HG02678 (cell line): Measurements from ENCODE around the gene LRMDA.

Source experiments
- ATAC-seq: cut with Tn5 transposase; IDR thresholded peaks from one replicate; pipeline ENCODE4 v1.9.1; 2021; ENCODE audit warnings: mild to moderate bottlenecking, moderate library complexity; ENCODE audit not compliant: unreplicated experiment

The LRMDA gene

GRCh38 chr10:75531571-75532031, 100.2 kb downstream of the LRMDA start:
- no peak for ATAC-seq

- no peak for ATAC-seq
Measured at GRCh38 chr10:75532253-75532924, 101.0 kb downstream of the LRMDA start.

- ATAC-seq, result no peak
Measured at GRCh38 chr10:75538144-75538543, 106.7 kb downstream of the LRMDA start.

GRCh38 chr10:75538765-75539164, 107.3 kb downstream of the LRMDA start:
- no peak for ATAC-seq

- ATAC-seq, result peak; percentile 69
Measured at GRCh38 chr10:75540357-75540966, 109.0 kb downstream of the LRMDA start.

GRCh38 chr10:75540981-75541380, 109.6 kb downstream of the LRMDA start:
- no peak for ATAC-seq

- ATAC-seq, result no peak
Measured at GRCh38 chr10:75541411-75541810, 110.0 kb downstream of the LRMDA start.

GRCh38 chr10:75542084-75542483, 110.7 kb downstream of the LRMDA start:
- ATAC-seq, result no peak

- ATAC-seq, result no peak
Measured at GRCh38 chr10:75542906-75543305, 111.5 kb downstream of the LRMDA start.

GRCh38 chr10:75544386-75544785, 113.0 kb downstream of the LRMDA start:
- no peak for ATAC-seq

- ATAC-seq, result no peak
Measured at GRCh38 chr10:75544993-75545706, 113.7 kb downstream of the LRMDA start.

GRCh38 chr10:75546004-75546403, 114.6 kb downstream of the LRMDA start:
- ATAC-seq, result no peak

GRCh38 chr10:75547391-75548298, 116.2 kb downstream of the LRMDA start:
- no peak for ATAC-seq

GRCh38 chr10:75548356-75548755, 116.9 kb downstream of the LRMDA start:
- ATAC-seq, result no peak

GRCh38 chr10:75550191-75550590, 118.8 kb downstream of the LRMDA start:
- ATAC-seq, result no peak

GRCh38 chr10:75552171-75552570, 120.7 kb downstream of the LRMDA start:
- ATAC-seq, result no peak

GRCh38 chr10:75553550-75553949, 122.1 kb downstream of the LRMDA start:
- no peak for ATAC-seq

- no peak for ATAC-seq
Measured at GRCh38 chr10:75555323-75555722, 123.9 kb downstream of the LRMDA start.

GRCh38 chr10:75556320-75556719, 124.9 kb downstream of the LRMDA start:
- no peak for ATAC-seq

- ATAC-seq, result peak; percentile 74
Measured at GRCh38 chr10:75565286-75566251, 134.1 kb downstream of the LRMDA start.
